Loucy (cell line): ENCODE measurements around the gene OPRL1.

Experiments used
- EZH2phosphoT487 ChIP-seq: fragments of 200-600 bp; IDR thresholded peaks from 2 replicates; pipeline ENCODE4 v1.6.1; 2018; ENCODE audit warnings: antibody characterized with exemption, mild to moderate bottlenecking, moderate library complexity, borderline replicate concordance
- TF ChIP-seq, protein P1 (sequence below): fragments of 200-600 bp; sonication (generic); conservative IDR thresholded peaks from 2 replicates; pipeline ENCODE4 v1.5.1; 2014; ENCODE audit warnings: mild to moderate bottlenecking, antibody characterized with exemption, low read length

DNA sequence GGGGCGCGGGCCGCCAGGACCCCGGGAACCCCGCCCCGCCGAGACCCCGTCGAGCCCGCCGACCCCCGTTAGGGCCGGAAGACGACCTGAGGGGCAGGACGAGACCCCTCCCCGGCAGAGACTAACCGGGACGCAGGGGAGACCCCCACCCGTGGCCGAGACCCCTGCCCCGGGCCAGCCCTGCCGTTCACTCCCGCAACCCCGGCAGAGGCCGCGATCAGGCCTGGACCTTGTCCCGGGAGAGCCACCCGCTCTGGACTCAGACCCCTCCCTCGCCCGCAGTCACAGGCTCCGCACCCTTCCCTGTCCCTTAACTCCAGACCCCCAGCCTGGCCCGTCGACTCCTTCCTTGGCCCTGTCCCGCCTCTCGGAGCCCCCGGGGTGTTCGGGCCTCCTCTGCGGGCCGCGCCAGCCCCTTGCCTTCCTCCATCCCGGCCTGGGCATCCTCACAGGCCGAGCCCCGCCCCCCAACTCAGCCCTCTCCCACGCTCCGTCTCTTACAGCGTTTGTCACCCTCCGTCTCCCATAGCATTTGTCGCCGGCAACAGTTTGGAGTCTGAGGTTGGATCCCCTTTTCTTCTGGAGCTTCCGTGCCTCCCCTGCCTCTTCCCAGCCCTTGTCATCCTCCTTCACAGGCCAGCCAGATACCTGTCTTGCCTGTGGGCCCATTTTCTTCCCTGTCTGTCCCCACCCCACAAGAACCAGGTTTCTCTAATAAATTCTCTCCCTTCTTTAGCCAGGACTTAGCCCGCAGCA, 16.3 kb upstream of the OPRL1 start:
- TF ChIP-seq, protein P1, sequence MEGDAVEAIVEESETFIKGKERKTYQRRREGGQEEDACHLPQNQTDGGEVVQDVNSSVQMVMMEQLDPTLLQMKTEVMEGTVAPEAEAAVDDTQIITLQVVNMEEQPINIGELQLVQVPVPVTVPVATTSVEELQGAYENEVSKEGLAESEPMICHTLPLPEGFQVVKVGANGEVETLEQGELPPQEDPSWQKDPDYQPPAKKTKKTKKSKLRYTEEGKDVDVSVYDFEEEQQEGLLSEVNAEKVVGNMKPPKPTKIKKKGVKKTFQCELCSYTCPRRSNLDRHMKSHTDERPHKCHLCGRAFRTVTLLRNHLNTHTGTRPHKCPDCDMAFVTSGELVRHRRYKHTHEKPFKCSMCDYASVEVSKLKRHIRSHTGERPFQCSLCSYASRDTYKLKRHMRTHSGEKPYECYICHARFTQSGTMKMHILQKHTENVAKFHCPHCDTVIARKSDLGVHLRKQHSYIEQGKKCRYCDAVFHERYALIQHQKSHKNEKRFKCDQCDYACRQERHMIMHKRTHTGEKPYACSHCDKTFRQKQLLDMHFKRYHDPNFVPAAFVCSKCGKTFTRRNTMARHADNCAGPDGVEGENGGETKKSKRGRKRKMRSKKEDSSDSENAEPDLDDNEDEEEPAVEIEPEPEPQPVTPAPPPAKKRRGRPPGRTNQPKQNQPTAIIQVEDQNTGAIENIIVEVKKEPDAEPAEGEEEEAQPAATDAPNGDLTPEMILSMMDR, result no peak
- no peak for TF ChIP-seq EZH2phosphoT487
